Stimulated activated CD8-positive, alpha-beta memory T cell treated with anti-CD3 and anti-CD28 coated beads, Interleukin-15, amount 100 ng/mL, for 48 hours (primary cell): ENCODE data around the gene DNAH17.

Source experiments
- DNase-seq, 2 donors: peaks; one replicate each; pipeline ENCODE4 v3.0.0-alpha.2; 2020; ENCODE audit warnings: low read depth in 2 of 2

The DNAH17 gene

DNA sequence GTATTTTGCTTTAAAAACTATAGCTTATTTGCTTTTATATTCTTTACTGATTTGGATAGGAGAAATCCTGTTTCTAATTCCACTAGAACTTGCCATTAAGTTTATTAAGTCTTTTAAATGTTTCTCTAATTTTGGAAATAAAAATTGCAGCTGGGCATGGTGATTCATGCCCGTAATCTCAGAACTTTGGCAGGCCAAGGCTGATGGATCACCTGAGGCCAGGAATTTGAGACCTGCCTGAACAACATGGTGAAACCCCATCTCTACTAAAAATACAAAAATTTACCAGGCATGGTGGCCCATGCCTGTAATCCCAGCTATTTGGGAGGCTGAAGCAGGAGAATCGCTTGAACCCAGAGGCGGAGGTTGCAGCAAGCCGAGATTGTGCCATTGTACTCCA lies 30.7 kb downstream of the DNAH17 start:
- no peak for DNase-seq

- no peak for DNase-seq
These were observed 32.1 kb downstream of the DNAH17 start for GRCh38 chr17:78544881-78545755.

GRCh38 chr17:78541488-78542206 lies 35.5 kb downstream of the DNAH17 start:
- DNase-seq, result no peak

- DNase-seq, result no peak
These were observed 37.4 kb downstream of the DNAH17 start for GRCh38 chr17:78539781-78540180.

- DNase-seq, result no peak
These were observed 39.0 kb downstream of the DNAH17 start for GRCh38 chr17:78538033-78538776.

GRCh38 chr17:78537217-78537860 lies 39.9 kb downstream of the DNAH17 start:
- DNase-seq, result no peak

DNA sequence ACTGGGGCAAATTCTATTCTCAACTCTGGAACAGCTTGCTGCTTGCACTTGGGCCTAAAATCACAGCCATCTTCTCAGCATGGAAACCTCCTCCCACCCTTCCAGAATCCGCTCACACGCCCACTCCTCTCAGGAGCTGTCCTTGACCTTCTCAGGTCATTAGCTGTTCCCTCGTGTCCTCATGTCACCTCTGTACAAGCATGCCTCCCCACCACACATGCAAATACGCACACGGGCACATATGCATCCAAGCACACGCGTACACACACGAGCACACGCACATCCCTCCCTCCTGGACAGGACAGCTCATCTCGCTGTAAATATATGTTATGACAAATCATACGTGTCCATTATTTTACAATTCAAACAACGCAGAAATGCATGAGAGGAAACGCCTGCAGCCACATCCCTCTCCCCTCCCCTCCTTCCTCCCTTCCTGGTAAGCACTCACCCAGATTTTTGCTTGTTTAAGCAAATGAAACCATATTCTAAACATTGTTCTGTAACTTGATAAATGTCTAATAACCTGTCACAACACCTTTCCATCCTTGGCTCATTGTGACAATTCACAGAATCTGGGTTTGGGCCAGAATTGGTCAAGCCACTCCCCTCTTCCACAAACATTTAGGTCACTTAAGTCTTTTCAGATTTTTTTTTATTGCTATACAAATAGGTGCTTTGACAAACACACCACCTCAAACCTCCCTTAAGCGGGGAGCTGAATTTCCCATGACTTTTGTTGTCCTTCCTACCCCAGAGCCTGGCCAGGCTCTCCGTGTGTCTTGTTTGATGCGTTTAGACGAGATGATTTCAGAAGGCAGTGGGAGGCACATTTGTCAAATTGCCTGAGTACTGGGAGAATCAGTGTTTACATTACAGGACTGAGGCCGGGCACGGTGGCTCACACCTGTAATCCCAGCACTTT lies 41.7 kb downstream of the DNAH17 start:
- DNase-seq, result no peak

DNA sequence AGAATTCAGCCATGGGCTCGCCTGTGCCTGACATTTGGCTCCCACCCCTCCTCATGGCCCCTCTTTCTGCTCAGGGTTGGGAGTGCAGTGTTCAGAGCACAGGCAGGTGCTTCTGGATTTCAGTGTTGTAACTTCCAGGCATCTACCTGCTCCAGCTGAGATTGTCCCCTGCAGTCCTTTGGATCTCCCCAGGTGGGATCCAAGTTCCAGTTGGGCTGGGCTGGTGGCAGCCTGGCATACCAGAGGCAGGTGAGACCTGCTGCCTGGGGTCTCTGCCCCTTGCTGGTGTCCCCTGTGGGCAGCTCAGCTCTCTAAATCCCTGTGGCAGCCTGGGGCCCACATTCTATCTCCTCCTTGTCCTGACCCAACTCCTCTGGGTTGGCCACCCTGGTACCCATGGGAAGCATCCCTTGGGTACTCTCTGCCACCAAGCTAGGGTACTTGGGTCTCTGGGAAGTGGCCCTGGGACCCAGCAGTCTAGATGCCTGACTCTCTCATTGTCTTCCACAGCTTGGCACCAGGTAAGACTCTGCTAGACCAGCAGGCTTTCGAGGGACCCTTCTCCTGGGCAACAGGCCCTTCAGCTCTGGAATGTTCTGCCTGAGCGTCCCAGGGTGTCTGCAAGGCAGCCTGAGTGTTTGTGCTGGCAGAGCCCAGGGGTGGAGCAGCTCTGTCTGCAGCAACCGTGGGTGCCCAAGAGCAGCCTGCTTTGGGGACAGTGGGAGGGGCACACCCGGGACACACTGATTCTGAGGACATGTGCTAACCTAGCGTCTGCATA lies 42.5 kb downstream of the DNAH17 start:
- DNase-seq, result no peak

DNA sequence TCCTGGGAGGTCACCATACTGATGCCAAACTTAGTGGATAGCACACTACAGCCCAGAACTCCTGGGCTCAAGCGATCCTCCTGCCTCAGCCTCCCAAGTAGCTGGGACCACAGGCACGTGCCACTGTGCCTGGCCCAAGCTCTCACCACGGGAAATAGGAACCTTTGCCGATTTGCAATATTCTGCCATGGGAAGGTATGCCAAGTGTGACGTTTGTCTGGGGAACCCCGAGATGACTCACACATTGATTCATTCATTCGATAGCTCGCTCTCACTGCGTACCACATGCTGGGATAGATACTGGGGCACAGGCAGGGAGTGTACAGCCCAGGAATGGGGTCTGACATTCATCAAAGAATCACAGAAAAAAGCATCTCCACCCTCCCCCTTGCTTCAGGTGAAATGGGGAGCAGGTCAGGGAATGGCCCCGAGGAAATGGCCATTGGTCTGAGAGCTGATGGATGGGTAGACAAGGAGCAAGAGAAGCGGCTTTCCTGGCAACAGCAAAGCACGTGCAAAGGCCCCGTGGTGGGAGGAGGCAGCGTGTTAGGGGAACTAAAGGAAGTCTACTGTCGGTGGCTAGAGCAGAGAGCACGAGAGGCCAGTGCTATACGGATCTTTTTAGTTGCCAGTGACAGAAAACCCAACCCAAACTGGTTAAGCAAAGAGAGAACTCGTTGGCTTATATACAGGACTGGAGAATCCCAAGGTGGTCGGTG lies 44.1 kb downstream of the DNAH17 start:
- DNase-seq, result no peak

- DNase-seq, result no peak
These were observed 44.9 kb downstream of the DNAH17 start for GRCh38 chr17:78532311-78532710.

DNA sequence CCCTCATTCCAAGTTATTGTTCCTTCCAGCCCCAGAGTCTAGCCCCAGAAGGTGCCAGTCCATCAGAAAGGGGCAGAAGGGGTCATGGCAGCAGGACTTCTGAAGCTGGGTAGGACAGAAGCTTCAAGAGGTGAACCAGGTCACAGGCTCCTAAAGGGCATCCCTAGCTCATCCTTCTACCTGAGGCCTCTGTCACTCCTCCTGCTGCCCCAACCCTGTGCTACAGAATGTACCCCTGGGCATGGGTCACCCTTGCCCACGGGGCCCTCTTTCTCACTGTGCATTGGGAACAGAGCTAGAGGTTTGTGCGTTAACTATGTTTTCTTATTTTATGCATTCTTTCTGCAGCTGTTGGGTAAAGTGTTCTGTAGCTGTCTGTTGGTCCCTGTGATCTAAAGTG lies 46.5 kb downstream of the DNAH17 start:
- no peak for DNase-seq

DNA sequence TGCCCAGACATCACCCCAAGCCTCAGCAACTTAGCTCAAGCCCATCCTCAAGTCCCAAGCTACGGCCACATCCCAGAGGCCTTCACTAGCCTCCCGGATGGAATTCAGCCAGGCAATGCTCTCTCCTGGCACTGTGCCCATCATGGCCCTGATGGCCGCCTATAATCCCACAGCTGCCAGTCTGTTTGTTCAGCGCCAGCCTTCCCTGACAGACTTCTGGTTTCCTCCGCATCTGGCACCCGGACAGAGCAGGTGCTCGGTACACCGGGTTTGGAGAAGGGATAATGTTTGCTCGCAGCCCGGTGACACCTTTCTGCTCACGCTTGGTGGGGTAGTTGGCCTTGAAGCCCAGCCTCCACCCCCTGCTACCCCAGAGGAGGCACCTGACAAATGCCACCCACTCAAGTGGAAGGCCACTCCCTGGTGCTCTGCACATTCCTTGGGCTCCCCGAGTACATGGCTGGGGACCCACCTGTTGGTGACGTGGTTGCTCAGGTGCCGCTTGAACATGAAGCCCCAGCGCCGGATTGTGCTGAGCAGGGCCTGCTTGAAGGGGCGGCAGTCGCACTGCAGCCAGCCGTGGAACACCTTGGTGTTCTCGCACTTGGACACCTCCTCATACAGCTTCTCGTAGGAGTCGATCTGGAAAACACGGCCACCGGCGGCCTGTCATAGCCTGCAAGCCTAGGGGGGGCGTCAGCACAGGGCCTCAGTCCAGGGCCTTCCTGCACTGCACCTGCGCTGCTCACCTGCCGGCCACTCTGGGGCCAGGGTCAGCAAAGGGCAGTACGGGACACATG lies 47.1 kb downstream of the DNAH17 start:
- no peak for DNase-seq

GRCh38 chr17:78529251-78529650 lies 47.9 kb downstream of the DNAH17 start:
- no peak for DNase-seq

DNA sequence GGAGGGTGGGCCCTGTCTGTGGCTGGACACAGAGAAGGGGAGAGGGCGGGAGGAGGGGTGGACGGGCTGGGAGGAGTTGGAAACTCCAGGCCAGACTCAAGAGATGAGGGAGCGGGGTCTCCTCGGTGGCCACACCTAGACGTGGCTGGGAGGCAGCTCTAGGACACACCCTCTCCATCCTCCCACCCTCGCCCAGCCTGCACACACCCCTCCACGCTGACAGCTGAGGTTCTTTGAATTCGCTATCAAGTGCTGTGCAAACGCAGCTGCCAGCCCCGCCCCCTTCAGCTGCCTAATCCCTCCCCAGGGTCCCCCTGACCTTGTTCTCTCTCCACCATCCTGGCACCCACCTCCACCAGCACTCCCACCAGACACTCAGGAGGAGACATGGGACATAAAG lies 48.7 kb downstream of the DNAH17 start:
- no peak for DNase-seq

DNA sequence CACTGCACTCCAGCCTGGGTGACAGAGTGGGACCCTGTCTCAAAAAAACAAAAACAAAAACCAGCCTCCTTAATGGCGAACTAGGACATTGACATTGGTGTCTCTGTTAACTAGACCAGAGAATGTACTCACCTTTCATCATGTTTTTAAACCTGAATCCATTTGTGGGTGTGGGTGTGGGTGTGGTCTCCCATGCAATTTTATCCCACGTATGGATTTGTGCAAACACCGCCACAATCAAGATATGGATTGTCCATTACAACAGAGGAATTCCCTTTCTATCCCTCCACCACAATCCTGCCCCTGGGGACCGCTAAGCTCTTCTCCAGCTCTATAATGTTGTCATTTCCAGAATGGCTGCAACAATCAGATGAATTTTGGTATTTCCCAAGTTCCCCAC lies 49.9 kb downstream of the DNAH17 start:
- DNase-seq, result no peak

DNA sequence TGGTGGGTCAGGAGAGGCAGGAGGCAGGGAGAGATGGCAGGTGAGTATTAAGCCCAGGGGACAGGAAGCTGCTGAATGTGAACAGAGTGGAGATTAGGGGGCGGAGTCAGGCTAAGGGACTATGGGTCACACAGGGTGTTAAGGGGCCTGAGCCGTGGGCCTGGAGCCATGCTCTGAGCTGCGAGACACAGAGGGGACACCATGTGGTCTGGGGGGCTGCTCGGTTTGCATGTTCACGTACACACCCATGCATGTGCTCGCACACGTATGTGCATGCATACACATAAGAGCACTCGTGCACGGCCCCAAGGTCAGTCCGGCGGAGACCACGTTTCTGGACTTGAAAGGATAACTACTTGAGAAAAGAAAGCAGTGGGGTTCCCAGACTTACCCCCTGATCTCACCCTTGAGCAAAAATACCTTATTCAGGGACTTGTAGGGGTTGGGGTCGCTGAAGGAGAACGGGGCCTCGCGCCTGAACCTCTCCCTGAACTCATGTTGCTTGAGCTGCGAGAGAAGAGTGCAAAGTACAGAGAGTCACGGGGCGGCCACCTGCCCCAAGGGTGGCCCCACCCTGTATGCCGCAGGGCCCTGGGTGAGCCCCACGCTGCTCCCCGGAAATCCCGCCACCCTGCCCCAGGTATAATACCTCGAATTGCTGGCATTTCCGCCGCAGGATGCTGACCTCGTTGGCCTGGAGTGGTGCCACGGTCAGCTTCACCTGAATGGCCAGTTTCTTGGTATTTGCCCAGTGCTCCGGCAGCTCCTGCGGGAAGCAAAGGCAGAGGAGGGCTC lies 50.8 kb downstream of the DNAH17 start:
- DNase-seq, result no peak

- DNase-seq, result no peak
These were observed 51.6 kb downstream of the DNAH17 start for GRCh38 chr17:78525511-78526160.
